Ovary (tissue), 3 donors: ENCODE data around the gene PCDH7.

Experiments
- EP300 ChIP-seq: sonication (generic); formaldehyde crosslinking; IDR thresholded peaks from one replicate; pipeline ENCODE4 v1.6.1; 2017; ENCODE audit warnings: antibody characterized with exemption
- POLR2A ChIP-seq: fragments of 450-650 bp; IDR thresholded peaks from one replicate; pipeline ENCODE4 v1.6.1; 2017; ENCODE audit warnings: antibody characterized with exemption, mild to moderate bottlenecking, moderate library complexity
- TF ChIP-seq, protein P1 (sequence below), 3 donors: fragments of 450-650 bp in 2 of 3; fragments of 200-600 bp in 1 of 3; IDR thresholded peaks; one replicate each; pipeline versions ENCODE4 v1.5.1 to v1.8.0; 2016 to 2022; ENCODE audit warnings: antibody characterized with exemption in 3 of 3, mild to moderate bottlenecking in 1 of 3
- donor health status: DM: no; HTN: no; CAD: no.

- TF ChIP-seq, protein P1, sequence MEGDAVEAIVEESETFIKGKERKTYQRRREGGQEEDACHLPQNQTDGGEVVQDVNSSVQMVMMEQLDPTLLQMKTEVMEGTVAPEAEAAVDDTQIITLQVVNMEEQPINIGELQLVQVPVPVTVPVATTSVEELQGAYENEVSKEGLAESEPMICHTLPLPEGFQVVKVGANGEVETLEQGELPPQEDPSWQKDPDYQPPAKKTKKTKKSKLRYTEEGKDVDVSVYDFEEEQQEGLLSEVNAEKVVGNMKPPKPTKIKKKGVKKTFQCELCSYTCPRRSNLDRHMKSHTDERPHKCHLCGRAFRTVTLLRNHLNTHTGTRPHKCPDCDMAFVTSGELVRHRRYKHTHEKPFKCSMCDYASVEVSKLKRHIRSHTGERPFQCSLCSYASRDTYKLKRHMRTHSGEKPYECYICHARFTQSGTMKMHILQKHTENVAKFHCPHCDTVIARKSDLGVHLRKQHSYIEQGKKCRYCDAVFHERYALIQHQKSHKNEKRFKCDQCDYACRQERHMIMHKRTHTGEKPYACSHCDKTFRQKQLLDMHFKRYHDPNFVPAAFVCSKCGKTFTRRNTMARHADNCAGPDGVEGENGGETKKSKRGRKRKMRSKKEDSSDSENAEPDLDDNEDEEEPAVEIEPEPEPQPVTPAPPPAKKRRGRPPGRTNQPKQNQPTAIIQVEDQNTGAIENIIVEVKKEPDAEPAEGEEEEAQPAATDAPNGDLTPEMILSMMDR (IDR thresholded peaks at IDR 0.05) = no peak
- no peak for TF ChIP-seq POLR2A
- no peak for TF ChIP-seq EP300
Measured at GRCh38 chr4:30717208-30718020, 2.8 kb upstream of the PCDH7 start.
